Neural progenitor cell (in vitro differentiated cells): ENCODE data around the gene IFRD1.

Source experiments
- EZH2 ChIP-seq: fragments of 200-600 bp; sonication (generic); IDR thresholded peaks from 2 replicates; pipeline ENCODE4 v1.6.1; 2017; ENCODE audit warnings: antibody characterized with exemption, mild to moderate bottlenecking, moderate library complexity
- EZH2phosphoT487 ChIP-seq: fragments of 200-600 bp; sonication (generic); IDR thresholded peaks from 2 replicates; pipeline ENCODE4 v1.6.1; 2017; ENCODE audit warnings: antibody characterized with exemption
- TF ChIP-seq, protein P1 (sequence below): fragments of 200-600 bp; sonication (generic); IDR thresholded peaks from 2 replicates; pipeline ENCODE4 v1.5.1; 2017; ENCODE audit warnings: antibody characterized with exemption, mild to moderate bottlenecking

DNA sequence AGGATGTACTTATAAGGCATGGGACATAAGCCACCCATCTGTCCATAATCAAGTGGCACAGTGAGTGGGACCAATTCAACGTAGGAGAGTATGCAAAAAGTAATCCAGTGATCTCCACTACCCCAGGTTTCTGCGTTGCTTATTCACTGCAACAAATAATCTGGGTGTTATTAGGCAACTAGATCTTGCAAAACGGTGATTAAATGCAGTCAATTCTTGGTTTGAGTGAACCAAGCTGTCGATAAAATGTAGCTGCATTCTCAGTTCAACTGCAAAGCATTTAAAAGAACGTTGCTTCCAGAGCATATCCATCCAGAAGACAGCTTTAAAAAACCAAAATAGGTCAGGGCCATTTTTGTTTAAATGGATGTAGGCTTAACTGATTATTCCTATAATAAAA lies 35.5 kb downstream of the IFRD1 start:
- TF ChIP-seq EZH2 (no peak), EZH2phosphoT487 (no peak)
- TF ChIP-seq, protein P1, sequence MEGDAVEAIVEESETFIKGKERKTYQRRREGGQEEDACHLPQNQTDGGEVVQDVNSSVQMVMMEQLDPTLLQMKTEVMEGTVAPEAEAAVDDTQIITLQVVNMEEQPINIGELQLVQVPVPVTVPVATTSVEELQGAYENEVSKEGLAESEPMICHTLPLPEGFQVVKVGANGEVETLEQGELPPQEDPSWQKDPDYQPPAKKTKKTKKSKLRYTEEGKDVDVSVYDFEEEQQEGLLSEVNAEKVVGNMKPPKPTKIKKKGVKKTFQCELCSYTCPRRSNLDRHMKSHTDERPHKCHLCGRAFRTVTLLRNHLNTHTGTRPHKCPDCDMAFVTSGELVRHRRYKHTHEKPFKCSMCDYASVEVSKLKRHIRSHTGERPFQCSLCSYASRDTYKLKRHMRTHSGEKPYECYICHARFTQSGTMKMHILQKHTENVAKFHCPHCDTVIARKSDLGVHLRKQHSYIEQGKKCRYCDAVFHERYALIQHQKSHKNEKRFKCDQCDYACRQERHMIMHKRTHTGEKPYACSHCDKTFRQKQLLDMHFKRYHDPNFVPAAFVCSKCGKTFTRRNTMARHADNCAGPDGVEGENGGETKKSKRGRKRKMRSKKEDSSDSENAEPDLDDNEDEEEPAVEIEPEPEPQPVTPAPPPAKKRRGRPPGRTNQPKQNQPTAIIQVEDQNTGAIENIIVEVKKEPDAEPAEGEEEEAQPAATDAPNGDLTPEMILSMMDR = no peak
